Bladder microvascular endothelial cell (primary cell): ENCODE measurements around the gene SCD5. TPM values are rescaled to one million over a fixed set of nuclear protein-coding genes. Genes with fewer than 3 reads are reported as not detected.

Experiments
- total RNA-seq: library from RNA; depleted of rRNA; stranded (reverse); fragments of >200 nt; gene quantifications from 2 replicates; pipeline ENCODE4 v1.2.3, GENCODE V29; 2014

Gene SCD5
- 23.5 and 42.7 TPM in 2 replicates for total RNA-seq

DNA sequence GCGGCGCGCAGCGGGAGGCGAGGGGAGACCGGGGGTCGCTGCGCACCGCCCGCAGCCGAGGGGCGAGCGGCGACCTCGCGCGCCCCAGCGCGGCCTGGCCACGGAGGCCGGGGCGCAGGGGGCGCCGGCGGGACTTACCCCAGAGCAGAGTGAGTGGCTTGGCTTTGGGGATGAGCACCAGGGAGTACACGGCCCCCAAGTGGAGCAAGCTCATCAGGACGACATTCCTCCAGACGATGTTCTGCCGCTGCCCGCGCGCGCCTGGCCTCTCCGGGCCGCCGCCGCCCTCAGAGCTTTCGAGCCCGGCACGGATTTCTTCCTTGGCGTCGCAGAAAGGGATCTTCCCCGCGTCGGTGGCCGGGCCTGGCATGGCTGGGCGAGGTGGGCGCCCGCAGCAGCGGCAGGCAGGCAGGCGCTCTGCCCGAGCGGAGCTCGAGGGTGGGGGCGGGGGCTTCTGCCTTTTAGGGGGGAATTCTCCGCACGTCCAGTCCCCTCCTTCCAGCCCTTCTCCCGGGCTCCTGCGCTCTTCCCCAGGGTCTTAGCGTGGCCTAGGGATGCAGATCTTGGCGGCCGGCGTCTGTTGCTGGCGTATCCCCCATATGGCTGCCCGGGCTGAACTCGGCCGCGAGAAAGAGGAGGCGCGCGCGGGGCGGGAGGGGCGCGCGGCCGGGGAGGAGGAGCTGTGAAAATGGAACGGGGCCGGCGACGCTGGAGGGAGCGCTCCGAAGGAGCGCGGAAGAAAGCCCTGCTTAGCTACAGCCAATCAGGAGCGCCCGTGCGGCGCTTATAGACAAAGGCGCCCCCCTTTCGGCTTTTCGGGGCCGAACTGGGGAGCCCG lies at the start of gene SCD5:
SCD5 (minus strand) TSS at position 629 of the 838 bp plus-strand sequence; CDS start at position 370, 259 bp downstream.

Other genes with a start within 250 kb of the SCD5 start
- gene TMEM150C, start 236.8 kb downstream of the SCD5 start, total RNA-seq, result 3.9 and 9.8 TPM in 2 replicates
- gene SEC31A, start 92.4 kb upstream of the SCD5 start, total RNA-seq, result 129 and 299 TPM in 2 replicates
- gene THAP9, start 101.9 kb upstream of the SCD5 start, total RNA-seq, result 4.0 and 7.6 TPM in 2 replicates
- gene LIN54, start 212.0 kb upstream of the SCD5 start, total RNA-seq, result 7.8 and 12.8 TPM in 2 replicates
- gene COPS4, start 236.4 kb upstream of the SCD5 start, total RNA-seq, result 56.3 and 69.0 TPM in 2 replicates